ENCODE results near the gene BLNK. TPM values are rescaled to one million over a fixed set of nuclear protein-coding genes. Genes with fewer than 3 reads are reported as not detected.
A peak's percentile ranks its signal among the peaks of the same experiment; 100 is the strongest.

The BLNK gene
- total and polyA plus RNA-seq, 2 experiments from 2014 or later: not detected

DNA sequence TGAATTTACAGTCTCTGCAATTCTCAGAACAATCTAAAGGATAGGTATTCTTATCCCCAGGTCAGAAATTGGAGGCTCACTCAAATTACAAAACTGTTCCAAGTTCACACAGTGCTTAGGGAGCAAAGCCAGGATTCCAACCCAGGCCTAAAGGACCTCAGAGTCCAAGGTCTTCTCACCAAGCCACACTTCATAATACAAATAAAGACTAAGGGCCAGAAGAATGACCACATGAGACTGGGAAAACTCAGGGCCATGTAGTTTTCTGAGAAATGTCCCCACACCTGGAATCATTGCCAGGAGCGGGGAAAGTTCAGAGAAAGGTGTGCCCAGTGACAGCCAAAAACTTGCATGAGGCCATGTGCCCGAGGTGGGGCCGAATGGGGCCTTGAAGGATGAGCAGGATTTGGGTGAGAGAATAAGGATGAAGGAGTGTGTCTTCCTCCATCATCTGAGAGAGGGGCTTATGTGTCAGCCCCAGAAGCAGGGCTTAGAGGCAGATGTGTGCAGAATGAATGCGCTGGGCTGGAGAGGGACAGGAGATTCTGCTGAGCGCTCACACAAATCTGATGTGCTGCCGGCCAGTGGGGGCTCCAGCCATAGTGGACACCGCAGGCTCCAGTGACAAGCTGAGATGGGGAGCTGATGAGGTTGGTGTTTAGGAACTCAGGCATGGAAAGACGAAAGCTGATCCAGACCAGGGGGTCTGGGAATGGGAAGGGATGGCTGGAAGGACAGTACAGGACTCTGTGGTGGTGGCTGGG, 35.9 kb downstream of the BLNK start:
- 44% methylated on average over 8 of the region's 8 CpGs for WGBS, 2 experiments (ENCODE audit: low coverage in 1 of 2, low lambda C conversion rate in 2 of 2, missing lambda C conversion rate in 2 of 2)
- Histone ChIP-seq H3K27ac (no peak overlapping the region), H3K4me3 (no peak overlapping the region), H2AFZ (no peak overlapping the region), H4K20me1 (ENCODE audit: insufficient read depth) (no peaks in the 10 kb centered on the region), H3K9me3 (ENCODE audit: low read depth) (no peaks in the 10 kb centered on the region), H3K9ac (no peak overlapping the region), H3F3A (ENCODE audit: insufficient read depth) (no peaks in the 10 kb centered on the region), H3K9me2 (ENCODE audit: insufficient read depth) (no peaks in the 10 kb centered on the region), H3K27me3 (replicated peaks; ENCODE audit: insufficient read depth) (no peaks in the 10 kb centered on the region), H3K4me2 (ENCODE audit: unreplicated experiment) (no peak overlapping the region), H3K36me3 (ENCODE audit: low read depth) (no peaks in the 10 kb centered on the region), H3K4me1 (ENCODE audit: insufficient read depth) (no peaks in the 10 kb centered on the region), H3K79me2 (ENCODE audit: insufficient read depth) (no peaks in the 10 kb centered on the region)
- no peak for DNase-seq
- in situ Hi-C loops (cut with MboI): no loop called here
- TF ChIP-seq EZH2 (IDR thresholded peaks at IDR 0.05; ENCODE audit: insufficient read depth, poor library complexity, severe bottlenecking) (no peak), EZH2phosphoT487 (IDR thresholded peaks at IDR 0.05; ENCODE audit: insufficient read depth, low read depth) (no peak)

DNA sequence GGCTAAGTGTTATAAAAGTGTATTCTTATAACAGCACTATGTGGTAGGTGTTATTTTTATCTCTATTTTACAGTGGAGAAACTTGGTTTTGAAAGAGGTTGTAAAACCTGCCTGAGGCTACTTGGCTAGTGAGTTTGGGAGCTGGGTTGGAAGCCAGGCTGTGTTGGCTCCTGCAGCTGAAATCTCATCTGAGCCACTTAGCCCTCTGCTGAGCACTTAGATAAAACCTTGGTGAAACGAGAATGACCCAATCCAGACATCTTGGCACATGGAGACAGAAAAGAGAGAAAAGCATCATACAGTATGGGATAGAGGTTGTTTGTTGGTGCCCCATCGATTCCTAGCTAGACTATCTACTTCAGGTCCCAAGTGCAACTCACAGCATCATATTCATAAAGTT, 37.4 kb downstream of the BLNK start:
- H3K9me2 ChIP-seq (ENCODE audit: insufficient read depth): no peaks in the 10 kb centered on the region
- H3K4me1 ChIP-seq (ENCODE audit: insufficient read depth): no peaks in the 10 kb centered on the region
- no peak overlapping the region for H2AFZ ChIP-seq
- no peak overlapping the region for H3K4me3 ChIP-seq
- no peaks in the 10 kb centered on the region for H3K36me3 ChIP-seq (ENCODE audit: low read depth)
- no peak overlapping the region for H3K27ac ChIP-seq
- no peaks in the 10 kb centered on the region for H3K9me3 ChIP-seq (ENCODE audit: low read depth)
- TF ChIP-seq EZH2 (IDR thresholded peaks at IDR 0.05; ENCODE audit: insufficient read depth, poor library complexity, severe bottlenecking) (no peak), EZH2phosphoT487 (IDR thresholded peaks at IDR 0.05; ENCODE audit: insufficient read depth, low read depth) (no peak)
- no peaks in the 10 kb centered on the region for H3F3A ChIP-seq (ENCODE audit: insufficient read depth)
- no peaks in the 10 kb centered on the region for H4K20me1 ChIP-seq (ENCODE audit: insufficient read depth)
- H3K4me2 ChIP-seq (ENCODE audit: unreplicated experiment): no peak overlapping the region
- no peaks in the 10 kb centered on the region for H3K79me2 ChIP-seq (ENCODE audit: insufficient read depth)
- no peak overlapping the region for H3K9ac ChIP-seq
- 29 to 36% methylated on average over 2 of the region's 2 CpGs for WGBS, 2 experiments (ENCODE audit: low coverage in 1 of 2, low lambda C conversion rate in 2 of 2, missing lambda C conversion rate in 2 of 2)
- in situ Hi-C loops (cut with MboI): no loop called here
- DNase-seq: no peak
- no peaks in the 10 kb centered on the region for H3K27me3 ChIP-seq (replicated peaks; ENCODE audit: insufficient read depth)

DNA sequence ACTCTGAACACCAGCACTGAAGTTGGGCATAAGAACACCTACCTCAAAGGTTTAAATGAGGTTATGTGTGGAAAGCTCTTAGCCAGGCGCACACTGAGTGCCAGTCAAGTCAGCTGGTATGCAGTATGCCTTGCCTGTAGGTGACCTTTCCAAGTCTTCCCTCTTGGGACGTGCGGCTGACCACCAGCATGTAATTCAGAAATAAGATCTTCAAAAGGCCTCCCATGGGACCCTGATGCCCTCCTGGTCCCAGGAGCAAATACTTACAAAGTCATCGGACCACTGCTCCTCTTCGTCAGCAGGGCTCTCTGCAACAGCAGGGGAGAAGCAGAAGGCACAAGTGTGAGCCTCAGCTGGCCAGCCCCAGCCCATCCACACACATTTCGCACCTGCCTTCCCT, 40.8 kb downstream of the BLNK start:
- Histone ChIP-seq H3K27me3 (replicated peaks; ENCODE audit: insufficient read depth) (no peaks in the 10 kb centered on the region), H3K4me2 (ENCODE audit: unreplicated experiment) (no peak overlapping the region), H3K27ac (no peak overlapping the region), H3K4me3 (no peak overlapping the region), H4K20me1 (ENCODE audit: insufficient read depth) (no peaks in the 10 kb centered on the region), H3K9me3 (ENCODE audit: low read depth) (no peaks in the 10 kb centered on the region), H3K4me1 (ENCODE audit: insufficient read depth) (no peaks in the 10 kb centered on the region), H3K79me2 (ENCODE audit: insufficient read depth) (no peaks in the 10 kb centered on the region), H3F3A (ENCODE audit: insufficient read depth) (no peaks in the 10 kb centered on the region), H3K9ac (no peak overlapping the region), H2AFZ (no peak overlapping the region), H3K36me3 (ENCODE audit: low read depth) (no peaks in the 10 kb centered on the region), H3K9me2 (ENCODE audit: insufficient read depth) (no peaks in the 10 kb centered on the region)
- 69 to 79% methylated on average over 6 of the region's 6 CpGs for WGBS, 2 experiments (ENCODE audit: low coverage in 1 of 2, low lambda C conversion rate in 2 of 2, missing lambda C conversion rate in 2 of 2)
- no peak for DNase-seq
- TF ChIP-seq EZH2phosphoT487 (IDR thresholded peaks at IDR 0.05; ENCODE audit: insufficient read depth, low read depth) (no peak), EZH2 (IDR thresholded peaks at IDR 0.05; ENCODE audit: insufficient read depth, poor library complexity, severe bottlenecking) (no peak)
- in situ Hi-C loops (cut with MboI): no loop called here

DNA sequence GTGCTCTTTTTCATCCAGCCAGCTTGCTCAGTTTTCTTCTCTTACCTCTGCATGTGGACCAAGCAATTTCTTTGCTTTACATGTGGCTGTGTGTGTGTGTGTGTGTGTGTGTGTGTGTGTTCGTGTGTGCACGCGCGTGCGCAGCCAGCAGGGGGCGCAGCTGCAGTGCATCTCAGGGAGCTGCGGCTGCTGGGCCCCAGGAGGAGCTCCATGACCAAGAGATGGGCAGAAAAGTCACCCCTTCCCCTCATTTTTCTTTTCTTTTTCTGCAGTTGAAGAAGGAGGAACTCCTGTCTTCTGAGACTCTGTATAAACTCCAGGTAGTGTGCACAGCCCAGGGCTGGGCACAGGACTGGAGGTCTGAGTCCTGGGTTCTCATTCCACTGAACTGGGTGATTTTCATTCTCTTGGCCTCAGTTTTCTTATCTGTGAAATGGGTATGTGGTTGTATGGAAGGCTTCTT, 41.8 kb downstream of the BLNK start:
- peak; percentile 67 for DNase-seq
- Histone ChIP-seq H3F3A (ENCODE audit: insufficient read depth) (no peaks in the 10 kb centered on the region), H3K4me1 (ENCODE audit: insufficient read depth) (no peaks in the 10 kb centered on the region), H3K9me2 (ENCODE audit: insufficient read depth) (no peaks in the 10 kb centered on the region), H3K9me3 (ENCODE audit: low read depth) (no peaks in the 10 kb centered on the region), H4K20me1 (ENCODE audit: insufficient read depth) (no peaks in the 10 kb centered on the region), H3K27me3 (replicated peaks; ENCODE audit: insufficient read depth) (no peaks in the 10 kb centered on the region), H3K27ac (no peak overlapping the region), H3K4me2 (ENCODE audit: unreplicated experiment) (no peak overlapping the region), H3K36me3 (ENCODE audit: low read depth) (no peaks in the 10 kb centered on the region), H2AFZ (no peak overlapping the region), H3K79me2 (ENCODE audit: insufficient read depth) (no peaks in the 10 kb centered on the region), H3K4me3 (no peak overlapping the region), H3K9ac (no peak overlapping the region)
- TF ChIP-seq EZH2 (IDR thresholded peaks at IDR 0.05; ENCODE audit: insufficient read depth, poor library complexity, severe bottlenecking) (no peak), EZH2phosphoT487 (IDR thresholded peaks at IDR 0.05; ENCODE audit: insufficient read depth, low read depth) (no peak)
- 0 to 2% methylated on average over 7 of the region's 7 CpGs for WGBS, 2 experiments (ENCODE audit: low coverage in 1 of 2, low lambda C conversion rate in 2 of 2, missing lambda C conversion rate in 2 of 2)
- in situ Hi-C loops (cut with MboI): no loop called here

Data from GM23248 (cell line).